Muscle layer of duodenum (tissue), 2 donors: Measurements from ENCODE around the gene NKTR.

ENCODE experiments used
- H3K27ac ChIP-seq: one replicate; pipeline ENCODE4 v1.7.0; 2013; ENCODE audit warnings: mild to moderate bottlenecking, low read length
- H3K27me3 ChIP-seq: one replicate; pipeline ENCODE4 v1.7.0; 2013; ENCODE audit warnings: low read depth, mild to moderate bottlenecking, control low read depth, low read length
- H3K36me3 ChIP-seq, 2 donors: one replicate each; pipeline ENCODE4 v1.7.0; 2013; ENCODE audit warnings: low read length in 2 of 2, control low read depth in 1 of 2, mild to moderate bottlenecking in 1 of 2; ENCODE audit not compliant: insufficient read depth in 2 of 2, control insufficient read depth in 1 of 2
- H3K4me1 ChIP-seq, 2 donors: one replicate each; pipeline ENCODE4 v1.7.0; 2013; ENCODE audit warnings: low read length in 2 of 2, mild to moderate bottlenecking in 2 of 2, control low read depth in 1 of 2, moderate library complexity in 1 of 2; ENCODE audit not compliant: insufficient read depth in 2 of 2, control insufficient read depth in 1 of 2
- H3K4me3 ChIP-seq, 2 donors: one replicate each; pipeline ENCODE4 v1.7.0; 2013; ENCODE audit warnings: low read length in 2 of 2, low read depth in 1 of 2, mild to moderate bottlenecking in 1 of 2
- H3K9me3 ChIP-seq, 2 donors: one replicate each; pipeline ENCODE4 v1.7.0; 2013; ENCODE audit warnings: low read length in 2 of 2, control low read depth in 1 of 2, mild to moderate bottlenecking in 1 of 2; ENCODE audit not compliant: control insufficient read depth in 1 of 2
- donor health status: healthy.

NKTR gene

GRCh38 chr3:42632146-42632545, 31.7 kb downstream of the NKTR start:
- no peaks in the 10 kb centered on the region for H3K4me1 ChIP-seq
- H3K27ac ChIP-seq: no peak overlapping the region
- no peaks in the 10 kb centered on the region for H3K27me3 ChIP-seq
- H3K4me3 ChIP-seq: no peak overlapping the region
- peaks cover 60 to 62% of the 10 kb centered on the region in 2 donors for H3K36me3 ChIP-seq
- H3K9me3 ChIP-seq: no peaks in the 10 kb centered on the region

- no peaks in the 10 kb centered on the region for H3K9me3 ChIP-seq
- H3K27me3 ChIP-seq: no peaks in the 10 kb centered on the region
- peaks cover 69 to 74% of the 10 kb centered on the region in 2 donors for H3K36me3 ChIP-seq
- no peak overlapping the region for H3K27ac ChIP-seq
- no peak overlapping the region for H3K4me3 ChIP-seq
- no peaks in the 10 kb centered on the region for H3K4me1 ChIP-seq
These were observed 33.1 kb downstream of the NKTR start for GRCh38 chr3:42633544-42633943.

DNA sequence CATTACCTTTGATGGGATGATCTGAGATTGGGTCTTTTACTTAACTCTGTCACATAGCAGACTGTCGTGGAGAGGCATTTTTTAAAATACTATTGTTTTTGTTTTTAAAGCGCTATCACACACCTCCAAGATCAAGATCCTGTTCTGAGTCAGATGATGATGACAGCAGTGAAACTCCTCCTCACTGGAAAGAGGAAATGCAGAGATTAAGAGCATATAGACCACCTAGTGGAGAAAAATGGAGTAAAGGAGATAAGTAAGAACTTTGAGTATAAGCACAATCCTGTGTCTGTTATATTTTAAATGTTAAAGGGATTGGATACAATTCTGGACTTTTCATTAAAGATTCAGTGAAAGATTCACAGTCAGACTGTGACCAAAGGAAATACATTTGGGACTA, 34.6 kb downstream of the NKTR start:
- Histone ChIP-seq H3K27me3 (no peaks in the 10 kb centered on the region), H3K36me3 (peaks cover 79 to 84% of the 10 kb centered on the region in 2 donors), H3K27ac (no peak overlapping the region), H3K4me1 (peaks cover 0 to 5% of the 10 kb centered on the region in 2 donors), H3K4me3 (no peak overlapping the region), H3K9me3 (no peaks in the 10 kb centered on the region)

DNA sequence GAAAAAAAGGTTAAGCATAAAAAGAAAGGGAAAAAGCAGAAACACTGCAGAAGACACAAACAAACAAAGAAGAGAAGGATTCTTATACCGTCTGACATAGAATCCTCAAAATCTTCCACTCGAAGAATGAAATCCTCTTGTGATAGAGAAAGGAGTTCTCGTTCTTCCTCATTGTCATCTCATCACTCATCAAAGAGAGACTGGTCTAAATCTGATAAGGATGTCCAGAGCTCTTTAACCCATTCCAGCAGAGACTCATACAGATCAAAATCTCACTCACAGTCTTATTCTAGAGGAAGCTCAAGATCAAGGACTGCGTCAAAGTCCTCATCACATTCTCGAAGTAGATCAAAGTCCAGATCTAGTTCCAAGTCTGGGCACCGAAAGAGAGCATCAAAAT, 36.5 kb downstream of the NKTR start:
- Histone ChIP-seq H3K27ac (no peak overlapping the region), H3K4me3 (no peak overlapping the region), H3K9me3 (no peaks in the 10 kb centered on the region), H3K36me3 (peaks cover 72 to 78% of the 10 kb centered on the region in 2 donors), H3K4me1 (peaks cover 0 to 5% of the 10 kb centered on the region in 2 donors), H3K27me3 (no peaks in the 10 kb centered on the region)

DNA sequence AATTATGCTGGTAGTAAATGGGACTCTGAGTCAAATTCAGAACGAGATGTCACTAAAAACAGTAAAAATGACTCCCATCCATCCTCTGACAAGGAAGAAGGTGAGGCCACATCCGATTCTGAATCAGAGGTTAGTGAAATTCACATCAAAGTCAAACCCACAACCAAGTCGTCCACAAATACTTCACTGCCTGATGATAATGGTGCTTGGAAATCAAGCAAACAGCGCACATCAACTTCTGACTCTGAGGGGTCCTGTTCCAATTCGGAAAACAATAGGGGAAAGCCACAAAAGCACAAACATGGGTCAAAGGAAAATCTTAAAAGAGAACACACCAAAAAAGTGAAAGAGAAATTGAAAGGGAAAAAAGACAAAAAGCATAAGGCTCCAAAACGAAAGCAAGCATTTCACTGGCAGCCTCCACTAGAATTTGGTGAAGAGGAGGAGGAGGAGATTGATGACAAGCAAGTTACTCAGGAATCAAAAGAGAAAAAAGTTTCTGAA, 37.9 kb downstream of the NKTR start:
- no peak overlapping the region for H3K4me3 ChIP-seq
- peaks cover 0 to 5% of the 10 kb centered on the region in 2 donors for H3K4me1 ChIP-seq
- H3K36me3 ChIP-seq: peaks cover 74 to 82% of the 10 kb centered on the region in 2 donors
- H3K27ac ChIP-seq: peak overlapping the region; percentile 40
- no peaks in the 10 kb centered on the region for H3K9me3 ChIP-seq
- H3K27me3 ChIP-seq: no peaks in the 10 kb centered on the region

DNA sequence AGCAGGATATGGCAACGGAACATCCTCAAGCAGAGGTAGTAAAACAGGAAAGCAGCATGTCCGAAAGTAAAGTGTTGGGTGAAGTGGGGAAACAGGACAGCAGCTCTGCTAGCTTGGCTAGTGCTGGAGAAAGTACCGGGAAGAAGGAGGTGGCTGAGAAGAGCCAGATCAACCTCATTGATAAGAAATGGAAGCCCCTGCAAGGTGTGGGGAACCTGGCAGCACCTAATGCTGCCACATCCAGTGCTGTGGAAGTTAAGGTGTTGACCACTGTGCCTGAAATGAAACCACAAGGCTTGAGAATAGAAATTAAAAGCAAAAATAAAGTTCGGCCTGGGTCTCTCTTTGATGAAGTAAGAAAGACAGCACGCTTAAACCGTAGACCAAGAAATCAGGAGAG, 38.7 kb downstream of the NKTR start:
- no peak overlapping the region for H3K4me3 ChIP-seq
- no peaks in the 10 kb centered on the region for H3K27me3 ChIP-seq
- peaks cover 72 to 78% of the 10 kb centered on the region in 2 donors for H3K36me3 ChIP-seq
- H3K27ac ChIP-seq: peak overlapping the region; percentile 40
- H3K9me3 ChIP-seq: no peaks in the 10 kb centered on the region
- H3K4me1 ChIP-seq: peaks cover 0 to 5% of the 10 kb centered on the region in 2 donors

DNA sequence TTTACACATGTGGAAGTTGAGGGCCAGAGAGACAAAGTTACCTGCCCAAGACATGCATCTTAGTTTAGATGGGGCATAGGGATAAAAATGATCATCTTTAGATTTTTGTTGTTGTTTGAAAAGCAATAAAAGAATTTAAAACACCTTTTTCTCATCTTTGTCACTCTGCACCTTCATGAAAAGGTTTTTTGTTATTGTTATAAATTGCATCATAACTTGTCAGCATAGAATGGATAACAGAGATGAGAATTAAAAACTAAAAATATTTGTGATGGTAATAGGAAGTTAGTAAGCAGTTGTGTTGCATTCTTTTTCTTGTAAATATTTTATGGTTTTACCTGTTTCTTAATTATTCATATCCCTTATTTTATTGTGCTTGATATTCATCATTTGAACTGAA, 39.6 kb downstream of the NKTR start:
- Histone ChIP-seq H3K4me3 (no peak overlapping the region), H3K9me3 (no peaks in the 10 kb centered on the region), H3K36me3 (peaks cover 77 to 79% of the 10 kb centered on the region in 2 donors), H3K27ac (no peak overlapping the region), H3K27me3 (no peaks in the 10 kb centered on the region), H3K4me1 (peaks cover 0 to 5% of the 10 kb centered on the region in 2 donors)

DNA sequence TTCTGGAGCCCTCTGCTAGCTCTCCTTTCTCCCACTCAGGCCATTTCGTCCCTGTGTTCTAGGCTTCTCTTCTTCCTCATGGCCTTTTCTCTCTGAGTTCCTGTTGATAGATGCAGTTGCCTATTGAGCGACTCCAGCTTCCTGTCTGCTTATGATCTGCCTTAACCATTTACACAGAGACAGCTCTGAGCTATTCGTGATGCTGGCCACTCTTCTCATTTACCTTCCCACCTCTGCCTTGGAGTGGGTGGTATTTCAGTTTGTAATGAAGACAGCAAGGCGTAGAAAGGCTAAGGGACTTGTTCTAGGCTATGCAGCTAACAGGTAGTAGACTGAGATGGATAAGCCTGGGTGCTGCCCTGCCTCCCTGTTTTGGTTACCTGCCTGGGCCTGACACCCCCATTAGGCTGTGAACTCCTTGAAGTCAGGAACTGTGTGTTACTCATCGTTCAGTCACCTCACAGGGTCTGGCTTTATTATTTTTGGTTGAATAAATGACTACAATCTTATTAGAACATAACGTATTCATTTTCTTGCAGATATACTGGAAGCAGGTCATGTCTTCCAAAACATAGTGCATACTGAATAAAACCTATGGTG, 40.4 kb downstream of the NKTR start:
- no peaks in the 10 kb centered on the region for H3K9me3 ChIP-seq
- peaks cover 0 to 5% of the 10 kb centered on the region in 2 donors for H3K4me1 ChIP-seq
- no peaks in the 10 kb centered on the region for H3K27me3 ChIP-seq
- H3K36me3 ChIP-seq: peaks cover 77 to 80% of the 10 kb centered on the region in 2 donors
- no peak overlapping the region for H3K27ac ChIP-seq
- H3K4me3 ChIP-seq: no peak overlapping the region

- H3K9me3 ChIP-seq: no peaks in the 10 kb centered on the region
- peaks cover 15 to 20% of the 10 kb centered on the region in 2 donors for H3K4me1 ChIP-seq
- peaks cover 43% of the 10 kb centered on the region in 2 donors for H3K36me3 ChIP-seq
- H3K27ac ChIP-seq: no peak overlapping the region
- no peaks in the 10 kb centered on the region for H3K27me3 ChIP-seq
- H3K4me3 ChIP-seq: no peak overlapping the region
These were observed 47.5 kb downstream of the NKTR start for GRCh38 chr3:42647821-42648459.

DNA sequence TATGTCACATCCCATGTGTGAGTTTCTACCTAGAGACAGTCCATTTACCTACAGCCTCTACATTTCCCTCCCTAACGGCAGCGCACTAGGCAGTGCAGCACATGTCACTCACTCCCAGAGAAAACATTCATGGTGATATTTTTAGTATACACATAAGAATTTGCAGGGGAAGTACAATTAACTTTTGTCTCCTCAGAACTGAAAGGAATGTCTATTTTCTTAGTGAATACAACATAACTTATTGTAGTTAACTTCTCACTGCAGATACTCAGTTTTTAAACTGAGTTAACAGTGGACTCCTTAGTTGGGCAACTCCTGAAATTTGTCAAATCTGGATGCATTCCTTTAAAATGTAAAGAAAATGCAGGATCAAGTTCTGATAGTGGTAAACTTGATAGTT, 48.5 kb downstream of the NKTR start:
- H3K27ac ChIP-seq: no peak overlapping the region
- H3K36me3 ChIP-seq: peaks cover 34% of the 10 kb centered on the region in 2 donors
- no peaks in the 10 kb centered on the region for H3K27me3 ChIP-seq
- H3K9me3 ChIP-seq: no peaks in the 10 kb centered on the region
- H3K4me1 ChIP-seq: peaks cover 23 to 30% of the 10 kb centered on the region in 2 donors
- no peak overlapping the region for H3K4me3 ChIP-seq

- no peak overlapping the region for H3K4me3 ChIP-seq
- H3K9me3 ChIP-seq: no peaks in the 10 kb centered on the region
- no peak overlapping the region for H3K27ac ChIP-seq
- H3K36me3 ChIP-seq: peaks cover 30 to 31% of the 10 kb centered on the region in 2 donors
- no peaks in the 10 kb centered on the region for H3K27me3 ChIP-seq
- peaks cover 23 to 30% of the 10 kb centered on the region in 2 donors for H3K4me1 ChIP-seq
These were observed 49.3 kb downstream of the NKTR start for GRCh38 chr3:42649783-42650182.
